Tibial nerve (tissue), 4 donors: Measurements from ENCODE around the gene TECPR1. TPM values are rescaled to one million over a fixed set of nuclear protein-coding genes. Genes with fewer than 3 reads are reported as not detected.
A peak's percentile ranks its signal among the peaks of the same experiment; 100 is the strongest.

Source experiments
- DNase-seq, 2 donors: peaks; one replicate each; pipeline ENCODE4 v3.0.0-alpha.2; 2019; ENCODE audit warnings: low spot score in 2 of 2
- H3K27ac ChIP-seq, 4 donors: fragments of 200-600 bp; sonication (generic) in 3 of 4; one replicate each; pipeline ENCODE4 v1.5.1; 2017 to 2019; ENCODE audit warnings: mild to moderate bottlenecking in 1 of 4
- H3K27me3 ChIP-seq, 2 donors: fragments of 200-600 bp; sonication (generic) in 1 of 2; one replicate each; pipeline versions ENCODE4 v1.5.1 to v1.6.0; 2017 to 2019
- H3K36me3 ChIP-seq, 3 donors: fragments of 200-600 bp; sonication (generic); one replicate each; pipeline ENCODE4 v1.5.1; 2018 to 2019
- H3K4me1 ChIP-seq, 4 donors: fragments of 200-600 bp; sonication (generic) in 3 of 4; one replicate each; pipeline ENCODE4 v1.5.1; 2017 to 2019
- H3K4me3 ChIP-seq, 4 donors: fragments of 200-600 bp; sonication (generic) in 3 of 4; one replicate each; pipeline ENCODE4 v1.5.1; 2017 to 2019; ENCODE audit warnings: mild to moderate bottlenecking in 1 of 4, moderate library complexity in 1 of 4
- H3K9me3 ChIP-seq, 4 donors: fragments of 200-600 bp; sonication (generic) in 3 of 4; one replicate each; pipeline ENCODE4 v1.5.1; 2017 to 2019
- CTCF ChIP-seq, 5 experiments: fragments of 200-600 bp in 3 of 5; fragments of 450-650 bp in 2 of 5; sonication (generic) in 3 of 5; IDR thresholded peaks; one replicate each; pipeline ENCODE4 v1.5.1; 2016 to 2019; ENCODE audit warnings: antibody characterized with exemption in 5 of 5, mild to moderate bottlenecking in 3 of 5, moderate library complexity in 2 of 5
- EP300 ChIP-seq, 2 donors: sonication (generic); formaldehyde crosslinking; IDR thresholded peaks; one replicate each; pipeline ENCODE4 v1.6.1; 2017; ENCODE audit warnings: antibody characterized with exemption in 2 of 2, mild to moderate bottlenecking in 1 of 2
- POLR2A ChIP-seq, 2 donors: fragments of 450-650 bp; IDR thresholded peaks; one replicate each; pipeline ENCODE4 v1.6.1; 2017; ENCODE audit warnings: antibody characterized with exemption in 2 of 2, mild to moderate bottlenecking in 2 of 2, moderate library complexity in 2 of 2
- WGBS, 2 donors: methylation state at CpG; one replicate each; pipeline ENCODE4 v1.1.5; 2018; 5-methylcytosine and 5-hydroxymethylcytosine counted together
- total RNA-seq, 4 donors: library from RNA; depleted of rRNA; stranded (reverse); fragments of >200 nt; gene quantifications; one replicate each; pipeline ENCODE4 v1.1.0, GENCODE V29; 2016

Gene TECPR1
- total RNA-seq, 4 donors from 2014 or later: 30.8 to 72.6 (median 41.2) TPM

DNA sequence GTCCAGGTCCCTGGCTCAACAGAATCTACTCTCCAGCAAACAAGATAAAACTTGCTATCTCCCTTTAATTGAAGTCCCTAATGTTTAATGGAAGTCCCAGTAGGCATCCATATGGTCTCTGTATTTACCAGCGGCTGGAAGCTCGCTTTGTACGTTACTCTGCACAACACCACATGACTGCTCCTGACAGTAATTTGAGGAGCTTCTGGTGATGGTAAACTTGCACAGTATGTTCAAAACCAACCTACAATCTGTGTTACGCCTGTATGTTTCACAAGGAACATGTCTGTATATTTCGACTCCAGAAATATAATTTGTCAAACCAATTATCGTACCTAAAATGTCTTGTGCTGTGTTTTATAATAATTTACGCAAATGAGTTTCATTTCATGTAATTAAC is 4.4 kb upstream of the TECPR1 start:
- H3K36me3 ChIP-seq: peaks cover 0 to 46% (median 0%) of the 10 kb centered on the region in 3 donors
- H3K9me3 ChIP-seq: no peaks in the 10 kb centered on the region
- H3K4me3 ChIP-seq: no peak overlapping the region
- no peak for DNase-seq
- WGBS, 2 donors: 89 to 93% methylated on average over 7 of the region's 7 CpGs
- no peak overlapping the region for H3K27ac ChIP-seq
- TF ChIP-seq POLR2A (IDR thresholded peaks at IDR 0.05) (no peak), CTCF (IDR thresholded peaks at IDR 0.05) (no peak), EP300 (IDR thresholded peaks at IDR 0.05) (no peak)
- H3K4me1 ChIP-seq: peaks cover 0 to 14% (median 10%) of the 10 kb centered on the region in 4 donors
- H3K27me3 ChIP-seq: no peaks in the 10 kb centered on the region

- no peaks in the 10 kb centered on the region for H3K27me3 ChIP-seq
- H3K4me1 ChIP-seq: peaks cover 0 to 28% (median 19%) of the 10 kb centered on the region in 4 donors
- no peak for DNase-seq
- H3K9me3 ChIP-seq: no peaks in the 10 kb centered on the region
- H3K4me3 ChIP-seq: no peak overlapping the region
- TF ChIP-seq POLR2A (IDR thresholded peaks at IDR 0.05): no peak
- no peak for TF ChIP-seq CTCF (IDR thresholded peaks at IDR 0.05)
- no peak for TF ChIP-seq EP300 (IDR thresholded peaks at IDR 0.05)
- 79 to 82% methylated on average over 11 of the region's 11 CpGs for WGBS, 2 donors
- H3K27ac ChIP-seq: no peak overlapping the region
- H3K36me3 ChIP-seq: peaks cover 0 to 32% (median 0%) of the 10 kb centered on the region in 3 donors
Observed at GRCh38 chr7:98254951-98255610, 3.0 kb upstream of the TECPR1 start.

DNA sequence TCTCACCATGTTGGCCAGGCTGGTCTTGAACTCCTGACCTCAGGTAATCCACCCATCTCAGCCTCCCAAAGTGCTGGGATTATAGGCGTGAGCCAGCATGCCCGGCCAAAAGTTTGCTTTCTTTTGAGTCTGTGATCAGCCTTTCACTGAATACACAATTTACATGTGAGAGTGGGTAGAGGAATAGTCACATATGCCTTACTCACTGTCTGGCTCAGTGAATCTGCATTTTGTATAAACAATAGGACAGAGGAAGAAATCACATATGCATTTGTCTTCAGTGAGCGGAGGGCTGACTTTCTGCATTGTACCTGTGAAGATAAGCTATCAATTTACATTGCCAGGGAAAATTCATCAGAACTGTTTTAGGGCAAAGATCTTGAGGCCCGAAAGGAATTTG is 2.5 kb upstream of the TECPR1 start:
- Histone ChIP-seq H3K27me3 (no peaks in the 10 kb centered on the region), H3K27ac (no peak overlapping the region), H3K36me3 (peaks cover 0 to 27% (median 0%) of the 10 kb centered on the region in 3 donors), H3K4me1 (peaks cover 0 to 32% (median 19%) of the 10 kb centered on the region in 4 donors), H3K9me3 (no peaks in the 10 kb centered on the region), H3K4me3 (no peak overlapping the region)
- no peak for TF ChIP-seq POLR2A (IDR thresholded peaks at IDR 0.05)
- TF ChIP-seq CTCF (IDR thresholded peaks at IDR 0.05): no peak
- no peak for TF ChIP-seq EP300 (IDR thresholded peaks at IDR 0.05)
- no peak for DNase-seq
- WGBS, 2 donors: 84 to 90% methylated on average over 4 of the region's 4 CpGs

- H3K27ac ChIP-seq: peak overlapping the region; percentile 44 to 87 (median 82)
- H3K36me3 ChIP-seq: peaks cover 0 to 19% (median 0%) of the 10 kb centered on the region in 3 donors
- H3K27me3 ChIP-seq: no peaks in the 10 kb centered on the region
- H3K4me3 ChIP-seq: peak overlapping the region; percentile 56 to 93 (median 70)
- no peak for TF ChIP-seq POLR2A (IDR thresholded peaks at IDR 0.05)
- TF ChIP-seq EP300 (IDR thresholded peaks at IDR 0.05): no peak
- no peak for TF ChIP-seq CTCF (IDR thresholded peaks at IDR 0.05)
- H3K4me1 ChIP-seq: peaks cover 0 to 41% (median 19%) of the 10 kb centered on the region in 4 donors
- H3K9me3 ChIP-seq: no peaks in the 10 kb centered on the region
- 21 to 22% methylated on average over 30 to 32 of the region's 32 CpGs for WGBS, 2 donors
- DNase-seq: no peak
Observed at GRCh38 chr7:98252425-98253054, 508 bp upstream of the TECPR1 start.

DNA sequence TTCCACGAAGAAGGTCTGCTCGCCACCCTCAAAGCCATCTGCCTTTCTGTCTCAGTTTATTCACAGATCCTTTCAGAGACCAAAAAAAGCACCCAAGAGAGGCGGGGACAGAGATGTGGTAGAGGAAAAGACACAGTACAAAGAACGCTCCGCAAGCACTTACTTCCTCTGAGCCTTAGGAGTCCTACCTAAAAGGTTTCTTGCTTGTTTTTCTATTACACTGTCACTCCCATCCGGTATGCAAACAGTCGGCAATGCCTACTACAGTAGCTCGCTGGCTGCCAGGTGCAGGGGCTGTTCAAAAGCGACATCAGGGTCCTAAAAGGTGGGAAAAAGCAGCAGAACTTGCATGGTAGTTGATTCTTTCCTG is 816 bp downstream of the TECPR1 start:
- no peak for DNase-seq
- Histone ChIP-seq H3K4me3 (peak overlapping the region; percentile 56 to 93 (median 70)), H3K27ac (peak overlapping the region; percentile 44 to 87 (median 82)), H3K4me1 (peaks cover 0 to 41% (median 19%) of the 10 kb centered on the region in 4 donors), H3K9me3 (no peaks in the 10 kb centered on the region), H3K36me3 (peaks cover 0 to 20% (median 0%) of the 10 kb centered on the region in 3 donors), H3K27me3 (no peaks in the 10 kb centered on the region)
- WGBS, 2 donors: 27 to 33% methylated on average over 9 of the region's 9 CpGs
- TF ChIP-seq CTCF (IDR thresholded peaks at IDR 0.05) (no peak), EP300 (IDR thresholded peaks at IDR 0.05) (no peak), POLR2A (IDR thresholded peaks at IDR 0.05) (no peak)
